HepG2 (cell line): ENCODE measurements around the gene RREB1. TPM values are rescaled to one million over a fixed set of nuclear protein-coding genes. Genes with fewer than 3 reads are reported as not detected.

ENCODE experiments used
- ATF4 ChIP-seq, 2 experiments: fragments of 450-650 bp in 1 of 2; sonication (generic) in 1 of 2; formaldehyde crosslinking; IDR thresholded peaks; 2 replicates each; pipeline versions ENCODE4 v1.5.0 to v1.8.0; 2020 to 2022; ENCODE audit warnings: mild to moderate bottlenecking in 1 of 2, missing genetic modification reagents in 1 of 2
- DDIT3 ChIP-seq: sonication (generic); formaldehyde crosslinking; IDR thresholded peaks from 2 replicates; pipeline ENCODE4 v1.4.0; 2020; ENCODE audit warnings: mild to moderate bottlenecking, missing genetic modification reagents
- ESRRA ChIP-seq: sonication (generic); formaldehyde crosslinking; IDR thresholded peaks from 2 replicates; pipeline ENCODE4 v1.5.1; 2020; ENCODE audit warnings: mild to moderate bottlenecking, low read depth, missing genetic modification reagents
- ETV5 ChIP-seq: IDR thresholded peaks from 2 replicates; pipeline ENCODE4 v1.6.1; 2018; ENCODE audit warnings: missing biosample characterization, missing genetic modification reagents, inconsistent platforms, borderline replicate concordance
- EZH2 ChIP-seq: conservative IDR thresholded peaks from 2 replicates; pipeline ENCODE4 v1.6.1; 2012; ENCODE audit warnings: mild to moderate bottlenecking, low read depth, low read length, moderate library complexity
- FOSL2 ChIP-seq: sonication (generic); formaldehyde crosslinking; IDR thresholded peaks from 2 replicates; pipeline ENCODE4 v1.4.0; 2020; ENCODE audit warnings: missing genetic modification reagents
- HOXA3 ChIP-seq: sonication (generic); formaldehyde crosslinking; IDR thresholded peaks from 2 replicates; pipeline ENCODE4 v1.5.0; 2020; ENCODE audit warnings: missing genetic modification reagents
- KLF13 ChIP-seq: sonication (generic); formaldehyde crosslinking; IDR thresholded peaks from 2 replicates; pipeline ENCODE4 v1.4.0; 2020; ENCODE audit warnings: mild to moderate bottlenecking, missing genetic modification reagents
- MIER2 ChIP-seq: IDR thresholded peaks from 2 replicates; pipeline ENCODE4 v1.6.1; 2016; ENCODE audit warnings: missing biosample characterization, missing genetic modification reagents
- NR2F1 ChIP-seq, 2 experiments: fragments of 450-650 bp in 1 of 2; formaldehyde crosslinking in 1 of 2; IDR thresholded peaks; 2 replicates each; pipeline versions ENCODE4 v1.5.0 to v1.6.1; 2016 to 2020; ENCODE audit warnings: mild to moderate bottlenecking in 1 of 2, missing compliant biosample characterization in 1 of 2, missing genetic modification reagents in 1 of 2, moderate library complexity in 1 of 2
- PBX3 ChIP-seq: sonication (generic); formaldehyde crosslinking; IDR thresholded peaks from 2 replicates; pipeline ENCODE4 v1.8.1; 2023; ENCODE audit warnings: missing genetic modification reagents, inconsistent platforms, borderline replicate concordance
- POLR2A ChIP-seq, 2 experiments: IDR thresholded peaks; 2 replicates each; pipeline ENCODE4 v1.6.1; 2011; ENCODE audit warnings: low read depth in 2 of 2, low read length in 2 of 2, mild to moderate bottlenecking in 1 of 2, moderate library complexity in 1 of 2; ENCODE audit not compliant: insufficient read depth in 1 of 2
- PPARG ChIP-seq: conservative IDR thresholded peaks from 2 replicates; pipeline ENCODE4 v1.6.1; 2016; ENCODE audit warnings: missing biosample characterization, missing genetic modification reagents
- TEF ChIP-seq: sonication (generic); formaldehyde crosslinking; IDR thresholded peaks from 2 replicates; pipeline ENCODE4 v1.5.0; 2020; ENCODE audit warnings: missing genetic modification reagents
- USF2 ChIP-seq, 2 experiments: sonication (generic) in 1 of 2; formaldehyde crosslinking in 1 of 2; IDR thresholded peaks; 2 replicates each; pipeline versions ENCODE4 v1.5.1 to v1.6.1; 2011 to 2020; ENCODE audit warnings: borderline replicate concordance in 1 of 2, low read depth in 1 of 2, low read length in 1 of 2, mild to moderate bottlenecking in 1 of 2, missing genetic modification reagents in 1 of 2, moderate library complexity in 1 of 2
- ZBTB43 ChIP-seq: sonication (generic); formaldehyde crosslinking; conservative IDR thresholded peaks from 2 replicates; pipeline ENCODE4 v1.4.0; 2020; ENCODE audit warnings: missing genetic modification reagents
- ZFP90 ChIP-seq: sonication (generic); formaldehyde crosslinking; IDR thresholded peaks from 2 replicates; pipeline ENCODE4 v1.8.0; 2022; ENCODE audit warnings: missing genetic modification reagents, mild to moderate bottlenecking, inconsistent platforms, borderline replicate concordance
- ZKSCAN5 ChIP-seq: sonication (generic); formaldehyde crosslinking; IDR thresholded peaks from 2 replicates; pipeline ENCODE4 v1.5.1; 2020; ENCODE audit warnings: mild to moderate bottlenecking, missing genetic modification reagents
- ZMYM4 ChIP-seq: sonication (generic); formaldehyde crosslinking; IDR thresholded peaks from 2 replicates; pipeline ENCODE4 v1.8.1; 2023; ENCODE audit warnings: mild to moderate bottlenecking, missing genetic modification reagents
- ZNF10 ChIP-seq: sonication (generic); formaldehyde crosslinking; IDR thresholded peaks from 2 replicates; pipeline ENCODE4 v1.4.0; 2020; ENCODE audit warnings: mild to moderate bottlenecking, low read depth, missing genetic modification reagents, borderline replicate concordance
- ZNF569 ChIP-seq: sonication (generic); formaldehyde crosslinking; IDR thresholded peaks from 2 replicates; pipeline ENCODE4 v1.5.0; 2020; ENCODE audit warnings: mild to moderate bottlenecking, missing genetic modification reagents, moderate library complexity, borderline replicate concordance
- ZNF644 ChIP-seq: IDR thresholded peaks from 2 replicates; pipeline ENCODE4 v1.6.1; 2016; ENCODE audit warnings: low read depth
- ZNF777 ChIP-seq: sonication (generic); formaldehyde crosslinking; IDR thresholded peaks from 2 replicates; pipeline ENCODE4 v1.4.0; 2020; ENCODE audit warnings: missing genetic modification reagents
- ZSCAN29 ChIP-seq: sonication (generic); formaldehyde crosslinking; conservative IDR thresholded peaks from 2 replicates; pipeline ENCODE4 v1.4.0; 2020; ENCODE audit warnings: mild to moderate bottlenecking, missing genetic modification reagents
- ZSCAN31 ChIP-seq: sonication (generic); formaldehyde crosslinking; IDR thresholded peaks from 2 replicates; pipeline ENCODE4 v1.5.0; 2020; ENCODE audit warnings: low read depth, mild to moderate bottlenecking, missing genetic modification reagents
- polyA plus RNA-seq, 8 experiments: library from polyadenylated mRNA; depleted of rRNA in 3 of 8; stranded (reverse) in 7 of 8; unstranded in 1 of 8; fragments of >200 nt; fragmentation: Illumina TruSeq in 4 of 8; extraction: Trizol in 4 of 8; gene quantifications; 2 replicates each; pipeline versions ENCODE4 v1.2.1 to v1.2.3, GENCODE V29; 2011 to 2016; ENCODE audit warnings: low read depth in 4 of 8, missing spikeins in 1 of 8, mixed read lengths in 1 of 8; ENCODE audit not compliant: insufficient read depth in 1 of 8
- total RNA-seq, 5 experiments: library from RNA; depleted of rRNA; stranded (reverse); fragments of >200 nt; fragmentation: Illumina TruSeq; extraction: Trizol; gene quantifications; 2 replicates each; pipeline ENCODE4 v1.2.3, GENCODE V29; 2016; ENCODE audit warnings: low read depth in 1 of 5

The RREB1 gene
- total and polyA plus RNA-seq, 2 of the 13 experiments (the other 11 are each of a cell fraction or from before 2014, with no cell fraction given): 6.1 to 23.2 TPM

- TF ChIP-seq ZBTB43 (no peak), PPARG (CRISPR knock-in tag) (peak; percentile 95), ZSCAN29 (0 out of 2 replicates have a peak, but pooled peaks have one; percentile 47), HOXA3 (peak; percentile 77), NR2F1 (CRISPR knock-in tag; IDR thresholded peaks at IDR 0.05) (peak; percentile 24 to 36; a peak in 1 of 4 replicates), ZNF644 (CRISPR knock-in tag) (no peak; the same call in 1 of the 2 replicates), KLF13 (CRISPR knock-in tag) (no peak), ZKSCAN5 (CRISPR knock-in tag) (no peak), PBX3 (CRISPR knock-in tag) (no peak), FOSL2 (CRISPR knock-in tag) (no peak), TEF (CRISPR knock-in tag) (no peak), POLR2A (IDR thresholded peaks at IDR 0.05; ENCODE audit: insufficient read depth in 1 of 2, low read depth in 2 of 2, low read length in 2 of 2) (no peak), ZNF569 (CRISPR knock-in tag) (no peak), ZMYM4 (peak; percentile 73), ZFP90 (no peak), ETV5 (CRISPR knock-in tag) (peak; percentile 76), MIER2 (CRISPR knock-in tag) (no peak), EZH2 (no peak), USF2 (IDR thresholded peaks at IDR 0.05; ENCODE audit: low read depth, low read length) (no peak), USF2 (CRISPR knock-in tag; IDR thresholded peaks at IDR 0.05; ENCODE audit: borderline replicate concordance) (no peak), ESRRA (CRISPR knock-in tag) (peak; percentile 68; the same call in 1 of the 2 replicates), ZSCAN31 (CRISPR knock-in tag) (no peak), ZNF777 (CRISPR knock-in tag) (no peak), ZNF10 (CRISPR knock-in tag) (no peak), DDIT3 (no peak), ATF4 (CRISPR knock-in tag; IDR thresholded peaks at IDR 0.05) (no peak)
Measured at GRCh38 chr6:7171119-7171518, 63.4 kb downstream of the RREB1 start (continued).
